Osteoblast (primary cell): ENCODE results near the gene PPP3CB. TPM values are rescaled to one million over a fixed set of nuclear protein-coding genes. Genes with fewer than 3 reads are reported as not detected.

Source experiments
- DNase-seq: peaks from one replicate; pipeline ENCODE4 v3.0.0; 2011; ENCODE audit warnings: low spot score, mixed read lengths; ENCODE audit not compliant: insufficient read length; ENCODE audit errors: missing footprints
- H2AFZ ChIP-seq: 2 replicates; pipeline ENCODE4 v1.6.0; 2011; ENCODE audit warnings: mild to moderate bottlenecking, low read length
- H3K27ac ChIP-seq: 2 replicates; pipeline ENCODE4 v1.5.1; 2011; ENCODE audit warnings: mild to moderate bottlenecking, low read depth, low read length, moderate library complexity
- H3K27me3 ChIP-seq: 2 replicates; pipeline ENCODE4 v1.6.0; 2012; ENCODE audit warnings: mild to moderate bottlenecking, control low read depth, inconsistent platforms, low read length, moderate library complexity; ENCODE audit not compliant: insufficient read depth
- H3K36me3 ChIP-seq: 2 replicates; pipeline ENCODE4 v1.5.1; 2011; ENCODE audit warnings: mild to moderate bottlenecking, low read length, control low read depth, moderate library complexity; ENCODE audit not compliant: insufficient read depth
- H3K4me1 ChIP-seq: 2 replicates; pipeline ENCODE4 v1.5.1; 2011; ENCODE audit warnings: mild to moderate bottlenecking, low read length, control low read depth, moderate library complexity; ENCODE audit not compliant: insufficient read depth
- H3K4me2 ChIP-seq: 2 replicates; pipeline ENCODE4 v1.6.0; 2011; ENCODE audit warnings: mild to moderate bottlenecking, low read length; ENCODE audit not compliant: insufficient read depth
- H3K4me3 ChIP-seq: fragments of 200-600 bp; sonication (generic); 3 replicates; pipeline ENCODE4 v1.5.1; 2012; ENCODE audit warnings: mild to moderate bottlenecking, low read length, inconsistent platforms; ENCODE audit not compliant: insufficient read depth
- H3K79me2 ChIP-seq: 2 replicates; pipeline ENCODE4 v1.6.0; 2012; ENCODE audit warnings: mild to moderate bottlenecking, low read length, control low read depth, inconsistent platforms; ENCODE audit not compliant: insufficient read depth
- H3K9me3 ChIP-seq: 2 replicates; pipeline ENCODE4 v1.5.1; 2011; ENCODE audit warnings: low read depth, low read length, control low read depth
- H4K20me1 ChIP-seq: 2 replicates; pipeline ENCODE4 v1.6.0; 2012; ENCODE audit warnings: mild to moderate bottlenecking, low read length, control low read depth; ENCODE audit not compliant: insufficient read depth
- CTCF ChIP-seq: IDR thresholded peaks from 2 replicates; pipeline ENCODE4 v1.5.1; 2011; ENCODE audit warnings: mild to moderate bottlenecking, low read depth, low read length, moderate library complexity; ENCODE audit errors: extremely low read depth
- total RNA-seq: library from RNA; depleted of rRNA; stranded (reverse); fragments of >200 nt; gene quantifications from 2 replicates; pipeline ENCODE4 v1.2.3, GENCODE V29; 2012

PPP3CB gene
- 34.7 and 40.1 TPM in 2 replicates for total RNA-seq

GRCh38 chr10:73495884-73496674 lies at the start of gene PPP3CB:
PPP3CB (minus strand) TSS chr10:73496024; CDS start chr10:73495889, 135 bp downstream.
- Histone ChIP-seq H2AFZ (peak within 1 kb of the TSS; percentile 96), H3K4me3 (peak within 1 kb of the TSS; percentile 98), H3K4me1 (peaks cover 28% of the 10 kb centered on the region), H3K27me3 (no peaks in the 10 kb centered on the region), H3K36me3 (peaks cover 8% of the 10 kb centered on the region), H3K79me2 (peaks cover 54% of the 10 kb centered on the region), H3K27ac (peak within 1 kb of the TSS; percentile 94), H4K20me1 (no peaks in the 10 kb centered on the region), H3K9me3 (no peaks in the 10 kb centered on the region), H3K4me2 (peak within 1 kb of the TSS; percentile 96)
- DNase-seq, result peak; percentile 96
- no peak for TF ChIP-seq CTCF

GRCh38 chr10:73545357-73545756 lies 49.5 kb upstream of the PPP3CB start:
- H3K4me1 ChIP-seq, result no peaks in the 10 kb centered on the region
- H3K36me3 ChIP-seq, result no peaks in the 10 kb centered on the region
- no peak for TF ChIP-seq CTCF
- no peak overlapping the region for H2AFZ ChIP-seq
- H3K79me2 ChIP-seq, result no peaks in the 10 kb centered on the region
- H3K9me3 ChIP-seq, result no peaks in the 10 kb centered on the region
- H3K27me3 ChIP-seq, result no peaks in the 10 kb centered on the region
- H3K4me3 ChIP-seq, result no peak overlapping the region
- no peak overlapping the region for H3K27ac ChIP-seq
- H3K4me2 ChIP-seq, result no peak overlapping the region
- H4K20me1 ChIP-seq, result no peaks in the 10 kb centered on the region
- no peak for DNase-seq

GRCh38 chr10:73537709-73538108 lies 41.9 kb upstream of the PPP3CB start:
- no peak for DNase-seq

More at GRCh38 chr10:73537709-73538108, 41.9 kb upstream of the PPP3CB start:
- Histone ChIP-seq H3K27me3 (no peaks in the 10 kb centered on the region), H3K9me3 (no peaks in the 10 kb centered on the region), H2AFZ (no peak overlapping the region), H4K20me1 (no peaks in the 10 kb centered on the region), H3K36me3 (no peaks in the 10 kb centered on the region), H3K27ac (no peak overlapping the region), H3K4me1 (no peaks in the 10 kb centered on the region), H3K4me3 (no peak overlapping the region), H3K79me2 (no peaks in the 10 kb centered on the region), H3K4me2 (no peak overlapping the region)
- TF ChIP-seq CTCF, result no peak
